Loucy (cell line): ENCODE measurements around the gene EPHA5.

Experiments
- H2AFZ ChIP-seq: fragments of 200-600 bp; sonication (generic); 2 replicates; pipeline ENCODE4 v1.6.0; 2016; ENCODE audit warnings: antibody characterized with exemption, mild to moderate bottlenecking, low read length, moderate library complexity
- H3F3A ChIP-seq: fragments of 200-600 bp; 2 replicates; pipeline ENCODE4 v1.6.0; 2016; ENCODE audit warnings: antibody characterized with exemption, low read depth, mild to moderate bottlenecking
- H3K27me3 ChIP-seq: fragments of 200-600 bp; sonication (generic); 2 replicates; pipeline ENCODE4 v1.6.1; 2014; ENCODE audit warnings: low read length, mild to moderate bottlenecking; ENCODE audit not compliant: insufficient read depth, poor library complexity, severe bottlenecking
- H3K36me3 ChIP-seq: fragments of 200-600 bp; sonication (generic); 2 replicates; pipeline ENCODE4 v1.6.1; 2016; ENCODE audit warnings: low read length; ENCODE audit not compliant: insufficient read depth
- H3K4me1 ChIP-seq: fragments of 200-600 bp; sonication (generic); 2 replicates; pipeline ENCODE4 v1.5.1; 2014; ENCODE audit warnings: low read length, mild to moderate bottlenecking; ENCODE audit not compliant: insufficient read depth, poor library complexity, severe bottlenecking
- H3K4me2 ChIP-seq: fragments of 200-600 bp; sonication (generic); 2 replicates; pipeline ENCODE4 v1.6.0; 2014; ENCODE audit warnings: antibody characterized with exemption, low read length, low read depth, mild to moderate bottlenecking; ENCODE audit not compliant: poor library complexity, severe bottlenecking
- H3K4me3 ChIP-seq: fragments of 200-600 bp; sonication (generic); 2 replicates; pipeline ENCODE4 v1.5.1; 2014; ENCODE audit warnings: low read length, mild to moderate bottlenecking, mixed read lengths; ENCODE audit not compliant: poor library complexity, severe bottlenecking
- H3K79me2 ChIP-seq: fragments of 200-600 bp; sonication (generic); 2 replicates; pipeline ENCODE4 v1.6.1; 2014; ENCODE audit warnings: low read length; ENCODE audit not compliant: insufficient read depth
- H3K9ac ChIP-seq: fragments of 200-600 bp; sonication (generic); 2 replicates; pipeline ENCODE4 v1.6.0; 2014; ENCODE audit warnings: mild to moderate bottlenecking, low read depth, low read length, moderate library complexity; ENCODE audit not compliant: poor library complexity, severe bottlenecking
- H3K9me2 ChIP-seq: fragments of 200-600 bp; sonication (generic); replicated peaks from 2 replicates; pipeline ENCODE4 v1.6.1; 2016; ENCODE audit warnings: low read depth, low read length, mixed read lengths
- H3K9me3 ChIP-seq: fragments of 200-600 bp; sonication (generic); 2 replicates; pipeline ENCODE4 v1.6.1; 2014; ENCODE audit warnings: mild to moderate bottlenecking, antibody characterized with exemption, low read length, low read depth; ENCODE audit not compliant: insufficient read depth
- H4K20me1 ChIP-seq: fragments of 200-600 bp; sonication (generic); 2 replicates; pipeline ENCODE4 v1.6.0; 2014; ENCODE audit warnings: antibody characterized with exemption, low read length, mild to moderate bottlenecking; ENCODE audit not compliant: insufficient read depth, poor library complexity, severe bottlenecking
- CTCF ChIP-seq: fragments of 200-600 bp; sonication (generic); conservative IDR thresholded peaks from 2 replicates; pipeline ENCODE4 v1.5.1; 2014; ENCODE audit warnings: mild to moderate bottlenecking, antibody characterized with exemption, low read length
- EZH2phosphoT487 ChIP-seq: fragments of 200-600 bp; IDR thresholded peaks from 2 replicates; pipeline ENCODE4 v1.6.1; 2018; ENCODE audit warnings: antibody characterized with exemption, mild to moderate bottlenecking, moderate library complexity, borderline replicate concordance

The EPHA5 gene

DNA sequence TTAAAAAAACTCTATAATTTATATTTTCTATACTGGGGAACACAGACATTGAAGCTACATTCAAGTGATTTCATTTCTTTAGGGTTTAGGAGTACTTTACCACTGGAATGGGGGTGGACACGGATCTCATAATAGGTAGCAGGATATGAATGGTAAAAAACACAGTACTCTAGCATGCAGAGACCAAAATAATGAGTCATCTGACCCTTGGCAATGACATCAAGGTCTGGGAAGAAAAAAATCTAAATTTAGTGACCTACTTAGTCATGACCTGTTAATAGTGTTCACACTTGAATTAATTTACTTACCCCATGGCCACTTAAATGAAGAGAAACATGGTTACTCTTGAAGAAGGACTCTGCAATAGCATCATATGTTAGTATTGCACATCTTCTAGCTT lies 187.9 kb downstream of the EPHA5 start:
- H2AFZ ChIP-seq: no peak overlapping the region
- H3K27me3 ChIP-seq: no peaks in the 10 kb centered on the region
- no peaks in the 10 kb centered on the region for H3K36me3 ChIP-seq
- H3K9ac ChIP-seq: no peak overlapping the region
- no peak for TF ChIP-seq CTCF
- no peak for TF ChIP-seq EZH2phosphoT487
- no peaks in the 10 kb centered on the region for H3F3A ChIP-seq
- no peaks in the 10 kb centered on the region for H3K4me1 ChIP-seq
- H3K4me2 ChIP-seq: no peak overlapping the region
- H4K20me1 ChIP-seq: no peaks in the 10 kb centered on the region
- no peaks in the 10 kb centered on the region for H3K79me2 ChIP-seq
- H3K9me2 ChIP-seq: no peaks in the 10 kb centered on the region
- no peak overlapping the region for H3K4me3 ChIP-seq
- no peaks in the 10 kb centered on the region for H3K9me3 ChIP-seq

GRCh38 chr4:65472531-65472930 lies 197.8 kb downstream of the EPHA5 start:
- no peaks in the 10 kb centered on the region for H3K27me3 ChIP-seq
- no peak overlapping the region for H2AFZ ChIP-seq
- H3K4me2 ChIP-seq: no peak overlapping the region
- H3K79me2 ChIP-seq: no peaks in the 10 kb centered on the region
- H3F3A ChIP-seq: no peaks in the 10 kb centered on the region
- H3K9me3 ChIP-seq: no peaks in the 10 kb centered on the region
- no peak overlapping the region for H3K9ac ChIP-seq
- H3K4me1 ChIP-seq: no peaks in the 10 kb centered on the region
- TF ChIP-seq CTCF (no peak), EZH2phosphoT487 (no peak)
- H3K4me3 ChIP-seq: no peak overlapping the region
- H3K36me3 ChIP-seq: no peaks in the 10 kb centered on the region
- H3K9me2 ChIP-seq: no peaks in the 10 kb centered on the region
- H4K20me1 ChIP-seq: no peaks in the 10 kb centered on the region

- no peaks in the 10 kb centered on the region for H3F3A ChIP-seq
- H2AFZ ChIP-seq: no peak overlapping the region
- H3K27me3 ChIP-seq: no peaks in the 10 kb centered on the region
- no peak overlapping the region for H3K9ac ChIP-seq
- no peaks in the 10 kb centered on the region for H3K9me2 ChIP-seq
- H3K79me2 ChIP-seq: no peaks in the 10 kb centered on the region
- H3K9me3 ChIP-seq: no peaks in the 10 kb centered on the region
- no peak overlapping the region for H3K4me2 ChIP-seq
- no peaks in the 10 kb centered on the region for H4K20me1 ChIP-seq
- no peaks in the 10 kb centered on the region for H3K4me1 ChIP-seq
- no peak overlapping the region for H3K4me3 ChIP-seq
- TF ChIP-seq CTCF (no peak), EZH2phosphoT487 (no peak)
- H3K36me3 ChIP-seq: no peaks in the 10 kb centered on the region
Measured at GRCh38 chr4:65467068-65467680, 203.1 kb downstream of the EPHA5 start.
